Stimulated activated CD8-positive, alpha-beta memory T cell treated with anti-CD3 and anti-CD28 coated beads, Interleukin-12 subunit alpha, Interleukin-12 subunit beta, amount 100 ng/mL, for 24 hours (primary cell): Measurements from ENCODE around the gene NDST4.
"Not testable (repeated sequence)": the region's sequence is repeated elsewhere in the genome, so short reads cannot be mapped to it uniquely, and the experiment has no call there.

Experiments
- DNase-seq: peaks from one replicate; pipeline ENCODE4 v3.0.0-alpha.2; 2020; ENCODE audit errors: extremely low read depth

NDST4 gene

GRCh38 chr4:115054836-115055235 lies 58.6 kb downstream of the NDST4 start:
- no peak for DNase-seq

GRCh38 chr4:115053313-115053712 lies 60.1 kb downstream of the NDST4 start:
- no peak for DNase-seq

- no peak for DNase-seq
Observed at GRCh38 chr4:115042496-115042895, 70.9 kb downstream of the NDST4 start.

GRCh38 chr4:115030281-115030680 lies 83.1 kb downstream of the NDST4 start:
- no peak for DNase-seq

- DNase-seq: no peak
Observed at GRCh38 chr4:115028682-115029410, 84.6 kb downstream of the NDST4 start.

GRCh38 chr4:114999880-115000279 lies 113.5 kb downstream of the NDST4 start:
- DNase-seq: no peak

- no peak for DNase-seq
Observed at GRCh38 chr4:114998316-114998715, 115.1 kb downstream of the NDST4 start.

GRCh38 chr4:114997576-114998247 lies 115.7 kb downstream of the NDST4 start:
- DNase-seq: no peak

- no peak for DNase-seq
Observed at GRCh38 chr4:114986133-114986532, 127.3 kb downstream of the NDST4 start.

- no peak for DNase-seq
Observed at GRCh38 chr4:114980932-114981708, 132.3 kb downstream of the NDST4 start.

- not testable (repeated sequence) for DNase-seq
Observed at GRCh38 chr4:114980399-114980798, 133.0 kb downstream of the NDST4 start.

GRCh38 chr4:114976901-114977300 lies 136.5 kb downstream of the NDST4 start:
- no peak for DNase-seq

GRCh38 chr4:114964026-114964425 lies 149.4 kb downstream of the NDST4 start:
- DNase-seq: no peak

- DNase-seq: no peak
Observed at GRCh38 chr4:114945616-114946015, 167.8 kb downstream of the NDST4 start.

- no peak for DNase-seq
Observed at GRCh38 chr4:114941503-114941902, 171.9 kb downstream of the NDST4 start.

GRCh38 chr4:114927881-114928280 lies 185.5 kb downstream of the NDST4 start:
- no peak for DNase-seq

- DNase-seq: no peak
Observed at GRCh38 chr4:114926583-114926982, 186.8 kb downstream of the NDST4 start.

GRCh38 chr4:114924311-114924710 lies 189.1 kb downstream of the NDST4 start:
- DNase-seq: no peak

- DNase-seq: no peak
Observed at GRCh38 chr4:114922592-114922933, 190.9 kb downstream of the NDST4 start.

- no peak for DNase-seq
Observed at GRCh38 chr4:114921790-114922591, 191.4 kb downstream of the NDST4 start.

GRCh38 chr4:114921191-114921590 lies 192.2 kb downstream of the NDST4 start:
- DNase-seq: no peak

- no peak for DNase-seq
Observed at GRCh38 chr4:114911111-114911510, 202.3 kb downstream of the NDST4 start.
